Stimulated activated CD8-positive, alpha-beta memory T cell treated with anti-CD3 and anti-CD28 coated beads, Interleukin-7, amount 100 ng/mL, for 1 hour (primary cell): Measurements from ENCODE around the gene CORO7.

ENCODE experiments used
- DNase-seq, 2 donors: peaks; one replicate each; pipeline ENCODE4 v3.0.0-alpha.2; 2020; ENCODE audit warnings: low read depth in 2 of 2

Gene CORO7

GRCh38 chr16:4426021-4426684 is 9.8 kb upstream of the CORO7 start:
- DNase-seq: no peak

- DNase-seq: peak; percentile 83 to 84
Measured at GRCh38 chr16:4425378-4426020, 9.1 kb upstream of the CORO7 start, which contains the start of gene DNAJA3. Gene DNAJA3, plus strand, starts transcription at chr16:4425868. Its CDS starts 14 bp downstream, at chr16:4425882.

GRCh38 chr16:4420505-4421105 is 4.2 kb upstream of the CORO7 start:
- no peak for DNase-seq

GRCh38 chr16:4419402-4419959 is 3.1 kb upstream of the CORO7 start:
- DNase-seq: no peak

GRCh38 chr16:4415538-4416199 is 727 bp downstream of the CORO7 start:
- peak in 1 of 2 donors; percentile 25 for DNase-seq

- DNase-seq: peak; percentile 32 to 39
Measured at GRCh38 chr16:4414187-4414917, 2.0 kb downstream of the CORO7 start.

GRCh38 chr16:4412854-4413253 is 3.5 kb downstream of the CORO7 start:
- no peak for DNase-seq

GRCh38 chr16:4412159-4412558 is 4.2 kb downstream of the CORO7 start:
- DNase-seq: no peak

- no peak for DNase-seq
Measured at GRCh38 chr16:4411684-4412083, 4.7 kb downstream of the CORO7 start.

- DNase-seq: no peak
Measured at GRCh38 chr16:4410335-4411075, 5.9 kb downstream of the CORO7 start.

- no peak for DNase-seq
Measured at GRCh38 chr16:4409081-4409932, 7.1 kb downstream of the CORO7 start.

GRCh38 chr16:4408323-4408690 is 8.1 kb downstream of the CORO7 start:
- no peak for DNase-seq

GRCh38 chr16:4407543-4408322 is 8.7 kb downstream of the CORO7 start:
- no peak for DNase-seq

GRCh38 chr16:4404967-4405696 is 11.3 kb downstream of the CORO7 start:
- DNase-seq: no peak

- DNase-seq: no peak
Measured at GRCh38 chr16:4404247-4404966, 12.0 kb downstream of the CORO7 start.

GRCh38 chr16:4403133-4403949 is 13.1 kb downstream of the CORO7 start:
- DNase-seq: no peak
